AG09319 (cell line): ENCODE measurements around the gene C2orf74.
"Not testable (repeated sequence)": the region's sequence is repeated elsewhere in the genome, so short reads cannot be mapped to it uniquely, and the experiment has no call there.

Experiments
- DNase-seq: peaks from one replicate; pipeline ENCODE4 v3.0.0-alpha.2; 2010; ENCODE audit warnings: low read depth; ENCODE audit errors: extremely low read depth
- TF ChIP-seq, protein P1 (sequence below): IDR thresholded peaks from 2 replicates; pipeline ENCODE4 v1.5.1; 2011; ENCODE audit warnings: low read depth, mild to moderate bottlenecking, inconsistent platforms, low read length, moderate library complexity

Gene C2orf74

DNA sequence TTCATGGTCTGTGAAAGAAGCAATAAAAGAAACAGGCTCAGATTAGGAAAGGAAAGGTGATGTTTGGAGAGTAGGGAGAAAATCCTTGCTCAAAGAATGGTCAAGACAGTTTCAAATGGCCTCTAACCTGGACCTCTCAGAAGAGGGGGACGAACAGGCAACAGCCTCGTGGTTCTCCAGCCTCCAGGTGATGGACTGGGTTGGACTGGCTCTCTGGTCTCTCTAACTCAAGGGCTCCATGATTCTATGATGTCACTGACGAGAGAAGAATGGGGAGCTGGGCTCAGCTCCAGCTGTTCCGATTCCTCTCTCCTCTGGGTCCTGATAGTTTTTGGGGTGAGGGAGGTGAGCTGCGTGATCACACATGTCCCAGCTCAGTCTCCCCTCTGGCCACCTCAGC, at the start of gene C2orf74:
C2orf74 (plus strand) TSS at position 301 of the 400 bp plus-strand sequence. CDS start 327 bp downstream, outside the sequence.
- DNase-seq = no peak
- TF ChIP-seq, protein P1, sequence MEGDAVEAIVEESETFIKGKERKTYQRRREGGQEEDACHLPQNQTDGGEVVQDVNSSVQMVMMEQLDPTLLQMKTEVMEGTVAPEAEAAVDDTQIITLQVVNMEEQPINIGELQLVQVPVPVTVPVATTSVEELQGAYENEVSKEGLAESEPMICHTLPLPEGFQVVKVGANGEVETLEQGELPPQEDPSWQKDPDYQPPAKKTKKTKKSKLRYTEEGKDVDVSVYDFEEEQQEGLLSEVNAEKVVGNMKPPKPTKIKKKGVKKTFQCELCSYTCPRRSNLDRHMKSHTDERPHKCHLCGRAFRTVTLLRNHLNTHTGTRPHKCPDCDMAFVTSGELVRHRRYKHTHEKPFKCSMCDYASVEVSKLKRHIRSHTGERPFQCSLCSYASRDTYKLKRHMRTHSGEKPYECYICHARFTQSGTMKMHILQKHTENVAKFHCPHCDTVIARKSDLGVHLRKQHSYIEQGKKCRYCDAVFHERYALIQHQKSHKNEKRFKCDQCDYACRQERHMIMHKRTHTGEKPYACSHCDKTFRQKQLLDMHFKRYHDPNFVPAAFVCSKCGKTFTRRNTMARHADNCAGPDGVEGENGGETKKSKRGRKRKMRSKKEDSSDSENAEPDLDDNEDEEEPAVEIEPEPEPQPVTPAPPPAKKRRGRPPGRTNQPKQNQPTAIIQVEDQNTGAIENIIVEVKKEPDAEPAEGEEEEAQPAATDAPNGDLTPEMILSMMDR = no peak

DNA sequence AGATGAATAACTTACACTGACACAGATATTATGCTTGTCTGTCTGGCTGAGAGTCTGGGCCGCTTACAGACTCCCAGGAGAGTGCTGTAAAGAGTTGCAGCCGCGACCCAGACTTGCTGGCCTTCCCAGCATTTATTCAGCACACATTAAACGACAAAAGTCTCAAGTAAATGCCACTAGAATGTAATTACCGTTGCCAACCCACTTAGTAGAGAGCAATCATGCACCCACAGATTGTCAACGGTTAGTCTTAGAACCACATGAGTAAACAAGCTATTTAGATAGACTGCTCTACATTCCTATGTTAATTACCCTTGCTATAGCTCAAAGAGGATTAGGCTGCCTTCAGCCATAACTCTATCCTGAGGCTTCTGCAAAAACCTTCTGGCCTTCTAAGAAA, 47.8 kb upstream of the C2orf74 start:
- TF ChIP-seq, protein P1 = no peak
- DNase-seq = no peak

DNA sequence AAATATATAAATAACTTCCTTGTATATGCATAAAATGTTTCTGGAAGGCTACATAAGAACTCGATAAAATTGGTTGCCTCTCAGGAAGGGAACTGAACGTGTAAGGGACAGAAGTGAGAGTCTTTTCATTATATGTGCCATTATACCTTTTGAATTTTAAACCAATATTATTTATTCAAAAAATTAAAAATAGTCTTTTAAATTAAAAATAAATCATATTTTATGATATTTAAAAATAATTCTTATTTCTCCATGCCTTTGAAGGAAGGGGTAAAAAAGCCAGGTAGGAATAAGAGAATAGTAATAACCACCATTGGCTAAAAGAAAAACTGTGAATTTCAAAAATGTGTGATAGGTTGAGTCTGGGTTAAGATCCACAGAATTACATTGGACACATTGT, 45.7 kb upstream of the C2orf74 start:
- TF ChIP-seq, protein P1 = no peak
- DNase-seq = no peak

DNA sequence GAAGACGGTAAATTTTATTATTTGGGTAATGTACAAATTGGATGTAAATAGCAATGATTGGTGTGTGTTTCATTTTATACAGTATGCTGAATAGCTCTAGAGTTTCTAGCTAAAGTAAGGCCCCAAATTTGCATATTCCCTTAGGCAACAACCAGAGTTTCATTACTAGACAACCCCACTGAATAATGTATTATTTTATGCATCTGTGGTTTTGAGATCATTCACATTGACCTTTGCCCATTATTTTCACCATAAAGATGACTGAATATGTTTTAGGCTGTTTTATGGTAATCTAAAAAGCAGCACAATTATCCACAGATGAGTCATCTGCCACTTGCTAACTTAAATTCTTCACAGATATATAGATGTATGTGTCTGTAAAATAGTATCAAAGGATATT, 44.5 kb upstream of the C2orf74 start:
- DNase-seq = no peak
- TF ChIP-seq, protein P1 = no peak

DNA sequence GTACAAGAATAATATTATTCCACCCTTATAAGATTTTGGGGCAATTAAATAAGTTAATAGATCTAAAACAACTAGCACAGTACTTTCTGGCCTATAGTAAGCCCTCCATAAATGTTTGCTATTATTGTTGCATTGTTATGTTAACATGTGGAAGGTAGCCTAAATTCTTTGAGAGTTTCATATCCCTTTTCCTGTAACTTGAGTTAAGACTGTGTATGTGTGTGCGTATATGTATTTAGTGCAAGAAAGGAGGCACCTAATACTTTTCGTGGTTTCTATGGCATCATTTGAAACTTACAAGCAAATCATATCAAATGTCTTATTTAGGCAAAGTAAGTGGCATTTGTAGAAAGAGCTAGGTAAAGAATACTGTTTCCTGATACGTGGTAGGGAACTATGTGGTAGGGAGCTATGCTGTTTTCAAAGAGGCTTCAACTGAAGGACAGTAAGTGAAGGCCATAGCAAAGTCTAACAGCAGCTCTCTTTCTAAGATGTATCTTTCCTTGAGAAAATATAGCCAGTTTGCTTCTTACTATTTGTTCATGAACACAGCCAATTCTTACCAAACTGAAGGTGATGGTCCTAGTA, 36.8 kb upstream of the C2orf74 start:
- TF ChIP-seq, protein P1 = no peak
- DNase-seq = no peak

DNA sequence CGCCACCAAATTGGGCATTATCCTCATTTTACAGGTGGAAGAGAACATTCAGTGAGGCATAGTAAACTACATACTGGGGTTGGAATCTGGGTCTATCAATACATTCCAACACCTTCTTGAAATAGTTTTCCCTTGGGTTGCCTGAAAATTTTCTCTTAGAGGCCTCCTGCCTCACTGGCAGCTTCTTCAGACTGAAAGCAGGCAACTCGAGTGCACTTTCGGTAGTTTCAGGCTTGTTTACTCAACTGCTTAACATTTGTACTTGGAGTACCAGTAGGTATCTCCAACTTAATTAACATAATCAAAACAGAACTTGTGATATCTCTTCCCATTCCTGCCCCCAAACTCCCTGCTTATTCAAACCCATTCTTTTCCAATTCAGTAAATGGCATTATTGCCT, 36.2 kb upstream of the C2orf74 start:
- TF ChIP-seq, protein P1 = no peak
- DNase-seq = no peak

DNA sequence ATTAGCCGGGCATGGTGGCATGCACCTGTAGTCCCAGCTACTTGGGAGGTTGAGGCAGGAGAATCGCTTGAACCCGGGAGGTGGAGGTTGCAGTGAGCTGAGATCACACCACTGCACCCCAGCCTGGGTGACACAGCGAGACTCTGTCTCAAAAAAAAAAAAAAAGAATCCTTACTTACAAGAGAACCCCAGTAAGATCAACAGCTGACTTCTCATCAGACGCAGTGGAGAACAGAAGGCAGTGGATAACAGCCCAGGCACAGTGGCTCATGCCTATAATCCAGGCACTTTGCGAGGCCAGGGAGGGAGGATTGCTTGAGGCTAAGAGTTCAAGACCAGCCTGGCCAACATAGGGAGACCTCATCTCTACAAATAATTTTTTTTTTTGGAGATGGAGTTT, 33.9 kb upstream of the C2orf74 start:
- not testable (repeated sequence) for DNase-seq

DNA sequence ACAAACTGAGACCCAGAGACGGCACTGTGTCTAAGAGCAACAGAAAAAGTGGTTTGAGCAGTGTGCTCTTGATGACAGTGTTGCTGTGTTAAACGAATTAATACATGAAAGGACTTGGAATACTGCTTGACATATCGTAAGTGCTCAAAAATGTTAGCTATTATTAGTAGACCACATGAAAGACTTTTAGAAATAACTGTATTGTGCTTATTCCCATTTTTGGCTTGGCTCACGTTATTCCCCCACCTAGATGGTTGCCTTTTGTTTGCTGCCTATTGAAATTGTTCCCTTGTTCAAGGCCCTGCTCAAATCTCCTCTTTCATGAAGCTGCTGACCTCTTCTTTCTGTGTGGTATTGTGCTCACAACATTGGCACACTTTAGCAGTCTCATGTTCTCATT, 27.8 kb upstream of the C2orf74 start:
- no peak for DNase-seq
- TF ChIP-seq, protein P1 = no peak
